Gastroesophageal sphincter (tissue), 3 donors: ENCODE results near the gene SP110.

Source experiments
- POLR2A ChIP-seq, 2 donors: fragments of 450-650 bp; IDR thresholded peaks; one replicate each; pipeline ENCODE4 v1.6.1; 2017; ENCODE audit warnings: antibody characterized with exemption in 2 of 2, mild to moderate bottlenecking in 2 of 2, moderate library complexity in 1 of 2
- POLR2AphosphoS5 ChIP-seq: sonication (generic); formaldehyde crosslinking; IDR thresholded peaks from one replicate; pipeline ENCODE4 v1.6.1; 2017; ENCODE audit warnings: antibody characterized with exemption
- TF ChIP-seq, protein P1 (sequence below), 4 experiments: fragments of 200-600 bp in 2 of 4; fragments of 450-650 bp in 2 of 4; sonication (generic) in 1 of 4; IDR thresholded peaks; one replicate each; pipeline ENCODE4 v1.5.1; 2017 to 2019; ENCODE audit warnings: antibody characterized with exemption in 4 of 4, mild to moderate bottlenecking in 2 of 4, moderate library complexity in 2 of 4

DNA sequence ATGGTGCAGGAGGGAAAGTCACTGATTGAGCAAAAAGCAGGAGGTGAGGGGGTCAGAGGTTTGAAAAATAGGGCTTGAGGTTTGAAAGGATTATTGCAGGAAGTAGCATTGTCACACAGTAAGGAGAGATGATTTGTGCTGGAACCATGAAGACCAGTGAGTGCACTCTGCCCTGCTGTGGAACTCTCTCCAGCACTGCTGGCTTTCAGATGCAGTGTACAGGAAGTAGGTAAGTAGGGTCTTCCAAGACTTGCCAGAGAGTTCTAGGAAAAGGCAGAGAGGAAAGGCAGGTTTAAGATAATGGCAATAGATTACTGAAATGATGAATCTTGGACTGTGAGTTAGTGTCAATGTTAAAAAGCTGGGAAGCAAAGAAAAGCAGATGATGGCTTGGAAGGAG lies 11.2 kb downstream of the SP110 start:
- TF ChIP-seq, protein P1, sequence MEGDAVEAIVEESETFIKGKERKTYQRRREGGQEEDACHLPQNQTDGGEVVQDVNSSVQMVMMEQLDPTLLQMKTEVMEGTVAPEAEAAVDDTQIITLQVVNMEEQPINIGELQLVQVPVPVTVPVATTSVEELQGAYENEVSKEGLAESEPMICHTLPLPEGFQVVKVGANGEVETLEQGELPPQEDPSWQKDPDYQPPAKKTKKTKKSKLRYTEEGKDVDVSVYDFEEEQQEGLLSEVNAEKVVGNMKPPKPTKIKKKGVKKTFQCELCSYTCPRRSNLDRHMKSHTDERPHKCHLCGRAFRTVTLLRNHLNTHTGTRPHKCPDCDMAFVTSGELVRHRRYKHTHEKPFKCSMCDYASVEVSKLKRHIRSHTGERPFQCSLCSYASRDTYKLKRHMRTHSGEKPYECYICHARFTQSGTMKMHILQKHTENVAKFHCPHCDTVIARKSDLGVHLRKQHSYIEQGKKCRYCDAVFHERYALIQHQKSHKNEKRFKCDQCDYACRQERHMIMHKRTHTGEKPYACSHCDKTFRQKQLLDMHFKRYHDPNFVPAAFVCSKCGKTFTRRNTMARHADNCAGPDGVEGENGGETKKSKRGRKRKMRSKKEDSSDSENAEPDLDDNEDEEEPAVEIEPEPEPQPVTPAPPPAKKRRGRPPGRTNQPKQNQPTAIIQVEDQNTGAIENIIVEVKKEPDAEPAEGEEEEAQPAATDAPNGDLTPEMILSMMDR (IDR thresholded peaks at IDR 0.05): no peak
- TF ChIP-seq POLR2A (IDR thresholded peaks at IDR 0.05): no peak
- TF ChIP-seq POLR2AphosphoS5: no peak
